IMR-90 (cell line): ENCODE results near the gene TBC1D32. TPM values are rescaled to one million over a fixed set of nuclear protein-coding genes. Genes with fewer than 3 reads are reported as not detected.

ENCODE experiments used
- ATAC-seq: fragments of 200-7000 bp; cut with Tn5 transposase; 2 replicates; pipeline ENCODE4 v1.9.1; 2020; ENCODE audit warnings: low read depth, mild to moderate bottlenecking, moderate library complexity
- BruUV-seq: library from RNA; stranded (reverse); fragments of 400-500 nt; replicated peaks from 2 replicates; lab custom pipeline; 2021; lab: Mats Ljungman, UMichigan
- CTCF ChIA-PET: fragments of 300-600 bp; formaldehyde crosslinking; extraction: SDS; loops from one replicate; lab custom pipeline; 2021; ENCODE audit warnings: antibody characterized with exemption; lab: Yijun Ruan, JAX
- POLR2A ChIA-PET: fragments of 300-600 bp; sonication (Branson Sonifier 250); formaldehyde crosslinking; loops from one replicate; lab custom pipeline; 2022; ENCODE audit warnings: antibody characterized with exemption; ENCODE audit not compliant: unreplicated experiment; lab: Charles Lee
- DNase-seq: peaks from one replicate; pipeline ENCODE4 v3.0.0; 2013
- H2AFZ ChIP-seq: replicated peaks from 2 replicates; pipeline ENCODE3; 2013; ENCODE audit warnings: low read length, mild to moderate bottlenecking; ENCODE audit not compliant: poor library complexity
- H2AK5ac ChIP-seq: 2 replicates; pipeline ENCODE4 v1.6.1; 2013; ENCODE audit warnings: low read depth, low read length, inconsistent platforms
- H2AK9ac ChIP-seq: replicated peaks from 2 replicates; pipeline ENCODE3; 2013; ENCODE audit warnings: mild to moderate bottlenecking, low read depth, low read length, moderate library complexity; ENCODE audit not compliant: poor library complexity
- H2BK120ac ChIP-seq: 2 replicates; pipeline ENCODE4 v1.6.1; 2013; ENCODE audit warnings: low read depth, low read length, inconsistent platforms
- H2BK15ac ChIP-seq: 3 replicates; pipeline ENCODE4 v1.6.1; 2013; ENCODE audit warnings: low read depth, low read length, inconsistent platforms
- H2BK20ac ChIP-seq: 2 replicates; pipeline ENCODE4 v1.6.1; 2013; ENCODE audit warnings: low read depth, mild to moderate bottlenecking, inconsistent platforms, low read length, moderate library complexity
- H2BK5ac ChIP-seq: 2 replicates; pipeline ENCODE4 v1.6.1; 2013; ENCODE audit warnings: mild to moderate bottlenecking, low read depth, low read length, inconsistent platforms; ENCODE audit not compliant: poor library complexity, severe bottlenecking
- H3K14ac ChIP-seq: replicated peaks from 2 replicates; pipeline ENCODE4 v1.6.1; 2013; ENCODE audit warnings: low read depth, low read length, inconsistent platforms
- H3K18ac ChIP-seq: 2 replicates; pipeline ENCODE4 v1.6.1; 2013; ENCODE audit warnings: low read depth, low read length, control low read depth
- H3K23ac ChIP-seq: 2 replicates; pipeline ENCODE4 v1.6.1; 2013; ENCODE audit warnings: low read depth, low read length, inconsistent platforms
- H3K27ac ChIP-seq: 2 replicates; pipeline ENCODE4 v1.5.1; 2013; ENCODE audit warnings: mild to moderate bottlenecking, control low read depth, low read length; ENCODE audit not compliant: insufficient read depth
- H3K27me3 ChIP-seq: 2 replicates; pipeline ENCODE4 v1.6.1; 2013; ENCODE audit warnings: low read length; ENCODE audit not compliant: control insufficient read depth, insufficient read depth
- H3K36me3 ChIP-seq: 2 replicates; pipeline ENCODE4 v1.6.1; 2013; ENCODE audit warnings: low read length, mixed read lengths; ENCODE audit not compliant: control insufficient read depth, insufficient read depth
- H3K4ac ChIP-seq: 2 replicates; pipeline ENCODE4 v1.6.1; 2013; ENCODE audit warnings: low read depth, low read length, inconsistent platforms
- H3K4me1 ChIP-seq: 2 replicates; pipeline ENCODE4 v1.6.1; 2013; ENCODE audit warnings: low read length, mixed read lengths; ENCODE audit not compliant: control insufficient read depth, insufficient read depth
- H3K4me2 ChIP-seq: 2 replicates; pipeline ENCODE4 v1.6.1; 2013; ENCODE audit warnings: low read depth, mild to moderate bottlenecking, control low read depth, low read length, moderate library complexity
- H3K4me3 ChIP-seq: 2 replicates; pipeline ENCODE4 v1.5.1; 2013; ENCODE audit warnings: low read depth, mild to moderate bottlenecking, control low read depth, low read length, moderate library complexity; ENCODE audit not compliant: insufficient read depth
- H3K56ac ChIP-seq: 2 replicates; pipeline ENCODE4 v1.6.1; 2013; ENCODE audit warnings: low read length, inconsistent platforms; ENCODE audit not compliant: insufficient read depth; ENCODE audit errors: extremely low read depth
- H3K79me1 ChIP-seq, 2 experiments: 2 replicates each; pipeline ENCODE4 v1.6.1; 2013; ENCODE audit warnings: low read length in 2 of 2, inconsistent platforms in 1 of 2, low read depth in 1 of 2
- H3K9ac ChIP-seq: 2 replicates; pipeline ENCODE4 v1.6.1; 2013; ENCODE audit warnings: low read depth, low read length, control low read depth
- H3K9me1 ChIP-seq: 2 replicates; pipeline ENCODE4 v1.6.1; 2013; ENCODE audit warnings: low read length, inconsistent platforms; ENCODE audit not compliant: insufficient read depth
- H3K9me3 ChIP-seq: 2 replicates; pipeline ENCODE4 v1.6.1; 2013; ENCODE audit warnings: low read length; ENCODE audit not compliant: control insufficient read depth, insufficient read depth
- H4K20me1 ChIP-seq: 2 replicates; pipeline ENCODE4 v1.6.1; 2013; ENCODE audit warnings: low read length, inconsistent platforms; ENCODE audit not compliant: insufficient read depth
- H4K5ac ChIP-seq: 2 replicates; pipeline ENCODE4 v1.6.1; 2013; ENCODE audit warnings: mild to moderate bottlenecking, low read depth, low read length, control low read depth
- H4K8ac ChIP-seq, 2 experiments: 2 replicates each; pipeline ENCODE4 v1.6.1; 2013; ENCODE audit warnings: low read depth in 2 of 2, low read length in 2 of 2, control low read depth in 1 of 2, inconsistent platforms in 1 of 2
- H4K91ac ChIP-seq: 2 replicates; pipeline ENCODE4 v1.6.1; 2013; ENCODE audit warnings: low read depth, low read length, inconsistent platforms; ENCODE audit not compliant: insufficient read depth
- BHLHE40 ChIP-seq: fragments of 150-350 bp; IDR thresholded peaks from 2 replicates; pipeline ENCODE4 v1.6.1; 2016; ENCODE audit warnings: mild to moderate bottlenecking, low read depth, low read length
- CEBPB ChIP-seq: IDR thresholded peaks from 2 replicates; pipeline ENCODE4 v1.6.1; 2012; ENCODE audit warnings: low read depth, low read length, improper control_type of control experiment
- FOS ChIP-seq: fragments of 150-350 bp; IDR thresholded peaks from 2 replicates; pipeline ENCODE4 v1.6.1; 2016; ENCODE audit warnings: low read depth, low read length
- MAFK ChIP-seq: IDR thresholded peaks from 2 replicates; pipeline ENCODE4 v1.6.1; 2012; ENCODE audit warnings: low read depth, low read length, improper control_type of control experiment
- MXI1 ChIP-seq: IDR thresholded peaks from 2 replicates; pipeline ENCODE4 v1.6.1; 2012; ENCODE audit warnings: low read depth, mild to moderate bottlenecking, low read length, moderate library complexity, borderline replicate concordance
- NFE2L2 ChIP-seq: fragments of 150-350 bp; IDR thresholded peaks from 2 replicates; pipeline ENCODE4 v1.6.1; 2016; ENCODE audit warnings: low read depth, mild to moderate bottlenecking, low read length
- POLR2A ChIP-seq: IDR thresholded peaks from 2 replicates; pipeline ENCODE4 v1.6.1; 2012; ENCODE audit warnings: mild to moderate bottlenecking, low read depth, low read length
- RAD21 ChIP-seq: IDR thresholded peaks from 2 replicates; pipeline ENCODE4 v1.6.1; 2012; ENCODE audit warnings: low read length, improper control_type of control experiment
- RCOR1 ChIP-seq: IDR thresholded peaks from 2 replicates; pipeline ENCODE4 v1.6.1; 2012; ENCODE audit warnings: mild to moderate bottlenecking, low read length, improper control_type of control experiment; ENCODE audit not compliant: insufficient replicate concordance
- USF2 ChIP-seq: fragments of 150-350 bp; IDR thresholded peaks from 2 replicates; pipeline ENCODE4 v1.6.1; 2017; ENCODE audit warnings: mild to moderate bottlenecking, antibody characterized with exemption, low read length, low read depth
- dilution Hi-C: fragments of 300-500 bp; cut with HindIII; formaldehyde crosslinking; loops from one replicate; pipeline ENCODE4 v1.14.3; 2018; ENCODE audit warnings: low sequenced_read_pairs; ENCODE audit not compliant: unreplicated experiment
- in situ Hi-C: fragments of 300-500 bp; cut with MboI; formaldehyde crosslinking; loops from 3 replicates; pipeline ENCODE4 v1.14.3; 2019; ENCODE audit warnings: low sequenced_read_pairs, inconsistent platforms, mixed read lengths
- intact Hi-C: fragments of 100-400 bp; cut with micrococcal nuclease; formaldehyde crosslinking; loops from 2 replicates; pipeline ENCODE4 v1.10.0; 2022
- polyA plus RNA-seq, 3 experiments: library from polyadenylated mRNA; depleted of rRNA; stranded (reverse); fragments of >200 nt; gene quantifications; 2 replicates each; pipeline ENCODE4 v1.2.3, GENCODE V29; 2012; ENCODE audit warnings: low replicate concordance in 1 of 3
- total RNA-seq: library from RNA; depleted of rRNA; stranded (reverse); fragments of >200 nt; gene quantifications from 2 replicates; pipeline ENCODE4 v1.2.3, GENCODE V29; 2012
- TF ChIP-seq, protein P1 (sequence below): conservative IDR thresholded peaks from 2 replicates; pipeline ENCODE4 v1.5.1; 2012; ENCODE audit warnings: mild to moderate bottlenecking, low read depth, low read length, improper control_type of control experiment
- TF ChIP-seq, protein P2 (sequence below): fragments of 150-350 bp; IDR thresholded peaks from 2 replicates; pipeline ENCODE4 v1.6.1; 2016; ENCODE audit warnings: low read depth, mild to moderate bottlenecking, low read length, moderate library complexity, borderline replicate concordance

The TBC1D32 gene
- total and polyA plus RNA-seq, 2 of the 4 experiments (the other 2 are of a cell fraction), result 3.0 to 7.2 TPM

GRCh38 chr6:121158438-121158837 is 175.8 kb downstream of the TBC1D32 start:
- H4K20me1 ChIP-seq, result no peaks in the 10 kb centered on the region
- H2BK20ac ChIP-seq, result no peak overlapping the region
- H4K91ac ChIP-seq, result no peak overlapping the region
- no peak overlapping the region for H3K27ac ChIP-seq
- H2AK9ac ChIP-seq, result no peak overlapping the region
- H4K8ac ChIP-seq, result no peak overlapping the region
- no peaks in the 10 kb centered on the region for H3K9me1 ChIP-seq
- POLR2A ChIA-PET, result no interaction called here
- no peak overlapping the region for H3K23ac ChIP-seq
- H3K36me3 ChIP-seq, result no peaks in the 10 kb centered on the region
- H3K4me1 ChIP-seq, result no peaks in the 10 kb centered on the region; the same call in 1 of the 2 replicates
- no peak overlapping the region for H2AK5ac ChIP-seq
- H3K4me3 ChIP-seq, result no peak overlapping the region
- H3K14ac ChIP-seq, result no peak overlapping the region
- H3K56ac ChIP-seq, result no peak overlapping the region
- no peak overlapping the region for H3K4ac ChIP-seq
- dilution Hi-C loops, result no loop called here
- no peak overlapping the region for H3K4me2 ChIP-seq
- no peak overlapping the region for H3K18ac ChIP-seq
- CTCF ChIA-PET, result no interaction called here
- H3K9ac ChIP-seq, result no peak overlapping the region
- in situ Hi-C loops, result no loop called here
- BruUV-seq, result no TSS peak
- TF ChIP-seq, protein P1, sequence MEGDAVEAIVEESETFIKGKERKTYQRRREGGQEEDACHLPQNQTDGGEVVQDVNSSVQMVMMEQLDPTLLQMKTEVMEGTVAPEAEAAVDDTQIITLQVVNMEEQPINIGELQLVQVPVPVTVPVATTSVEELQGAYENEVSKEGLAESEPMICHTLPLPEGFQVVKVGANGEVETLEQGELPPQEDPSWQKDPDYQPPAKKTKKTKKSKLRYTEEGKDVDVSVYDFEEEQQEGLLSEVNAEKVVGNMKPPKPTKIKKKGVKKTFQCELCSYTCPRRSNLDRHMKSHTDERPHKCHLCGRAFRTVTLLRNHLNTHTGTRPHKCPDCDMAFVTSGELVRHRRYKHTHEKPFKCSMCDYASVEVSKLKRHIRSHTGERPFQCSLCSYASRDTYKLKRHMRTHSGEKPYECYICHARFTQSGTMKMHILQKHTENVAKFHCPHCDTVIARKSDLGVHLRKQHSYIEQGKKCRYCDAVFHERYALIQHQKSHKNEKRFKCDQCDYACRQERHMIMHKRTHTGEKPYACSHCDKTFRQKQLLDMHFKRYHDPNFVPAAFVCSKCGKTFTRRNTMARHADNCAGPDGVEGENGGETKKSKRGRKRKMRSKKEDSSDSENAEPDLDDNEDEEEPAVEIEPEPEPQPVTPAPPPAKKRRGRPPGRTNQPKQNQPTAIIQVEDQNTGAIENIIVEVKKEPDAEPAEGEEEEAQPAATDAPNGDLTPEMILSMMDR, result no peak
- TF ChIP-seq NFE2L2, result no peak
- TF ChIP-seq RCOR1, result no peak
- TF ChIP-seq, protein P2, sequence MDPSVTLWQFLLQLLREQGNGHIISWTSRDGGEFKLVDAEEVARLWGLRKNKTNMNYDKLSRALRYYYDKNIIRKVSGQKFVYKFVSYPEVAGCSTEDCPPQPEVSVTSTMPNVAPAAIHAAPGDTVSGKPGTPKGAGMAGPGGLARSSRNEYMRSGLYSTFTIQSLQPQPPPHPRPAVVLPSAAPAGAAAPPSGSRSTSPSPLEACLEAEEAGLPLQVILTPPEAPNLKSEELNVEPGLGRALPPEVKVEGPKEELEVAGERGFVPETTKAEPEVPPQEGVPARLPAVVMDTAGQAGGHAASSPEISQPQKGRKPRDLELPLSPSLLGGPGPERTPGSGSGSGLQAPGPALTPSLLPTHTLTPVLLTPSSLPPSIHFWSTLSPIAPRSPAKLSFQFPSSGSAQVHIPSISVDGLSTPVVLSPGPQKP, result no peak
- no peak for TF ChIP-seq RAD21
- TF ChIP-seq BHLHE40, result no peak
- TF ChIP-seq MAFK, result no peak
- no peak for TF ChIP-seq MXI1
- TF ChIP-seq CEBPB, result no peak
- no peak for TF ChIP-seq USF2
- TF ChIP-seq FOS, result no peak
- no peak for TF ChIP-seq POLR2A
- H3K27me3 ChIP-seq, result no peaks in the 10 kb centered on the region
- no peaks in the 10 kb centered on the region for H3K79me1 ChIP-seq
- intact Hi-C loops, result no loop called here
- H2BK5ac ChIP-seq, result peak overlapping the region; percentile 15
- no peak overlapping the region for H2BK15ac ChIP-seq
- no peak overlapping the region for H4K5ac ChIP-seq
- H2BK120ac ChIP-seq, result no peak overlapping the region
- H3K9me3 ChIP-seq, result no peaks in the 10 kb centered on the region; the same call in 1 of the 2 replicates
- DNase-seq (peak; percentile 18), ATAC-seq (peak; percentile 56)
- H2AFZ ChIP-seq, result no peak overlapping the region
